ENCODE data around the gene PTPRM.

The PTPRM gene

DNA sequence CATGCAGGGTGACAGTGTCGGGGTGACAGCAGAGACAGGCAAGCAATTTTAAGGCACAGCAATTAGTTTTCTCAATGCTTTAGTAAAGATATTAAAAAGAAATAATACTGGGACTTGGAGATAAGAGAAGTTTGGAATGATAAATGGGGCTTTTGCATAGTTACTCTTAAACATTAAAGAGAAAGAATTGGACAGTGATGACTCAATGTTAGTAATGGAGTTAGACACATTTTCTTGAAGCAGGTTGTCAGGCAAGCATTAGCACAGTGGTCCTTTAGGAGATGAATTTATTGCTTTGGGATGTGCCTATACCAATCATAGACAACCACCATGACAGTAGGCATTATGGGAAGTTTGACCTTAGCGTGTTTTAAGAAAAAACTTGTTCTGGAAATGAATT, 813.8 kb downstream of the PTPRM start:
- no peaks in the 10 kb centered on the region for H3K27me3 Mint-ChIP-seq
- no peaks in the 10 kb centered on the region for H3K4me1 Mint-ChIP-seq
- no peak overlapping the region for H3K4me3 Mint-ChIP-seq
- H3K9me3 Mint-ChIP-seq: no peaks in the 10 kb centered on the region
- ATAC-seq (no peak), DNase-seq (no peak)
- no peak overlapping the region for H3K27ac Mint-ChIP-seq

DNA sequence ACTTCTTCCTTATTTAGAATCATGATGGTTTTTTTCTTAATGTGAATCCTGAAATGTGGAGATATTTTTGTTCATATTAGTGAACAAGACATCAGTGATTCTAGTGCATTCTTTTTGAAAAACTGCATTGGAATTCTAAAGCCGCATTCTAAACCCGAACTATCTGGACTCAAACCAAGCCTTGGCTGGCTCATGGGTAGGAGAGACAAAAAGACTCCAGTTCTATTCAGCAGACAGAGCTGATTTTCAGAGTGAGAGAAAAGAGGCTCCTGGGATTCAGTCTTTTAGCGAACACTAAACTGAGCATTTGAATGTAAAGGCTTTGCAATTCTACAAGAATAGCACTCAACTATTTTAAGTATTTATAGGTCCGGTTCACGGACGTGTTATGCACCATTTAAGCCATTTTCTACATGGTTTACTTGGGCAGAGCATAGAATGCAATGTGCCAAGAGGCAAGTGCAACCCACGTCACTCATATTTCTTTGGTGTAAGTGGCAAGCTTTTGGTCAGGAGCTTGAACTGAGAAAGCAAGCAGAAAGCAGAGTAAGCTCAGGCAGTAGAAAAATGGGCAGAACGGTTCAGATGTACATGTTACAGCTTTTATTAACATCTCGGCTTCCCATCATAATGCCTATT, 814.8 kb downstream of the PTPRM start:
- no peak overlapping the region for H3K27ac Mint-ChIP-seq
- no peak for ATAC-seq
- H3K4me3 Mint-ChIP-seq: no peak overlapping the region
- no peaks in the 10 kb centered on the region for H3K27me3 Mint-ChIP-seq
- no peaks in the 10 kb centered on the region for H3K9me3 Mint-ChIP-seq
- no peak for DNase-seq
- H3K4me1 Mint-ChIP-seq: no peaks in the 10 kb centered on the region

DNA sequence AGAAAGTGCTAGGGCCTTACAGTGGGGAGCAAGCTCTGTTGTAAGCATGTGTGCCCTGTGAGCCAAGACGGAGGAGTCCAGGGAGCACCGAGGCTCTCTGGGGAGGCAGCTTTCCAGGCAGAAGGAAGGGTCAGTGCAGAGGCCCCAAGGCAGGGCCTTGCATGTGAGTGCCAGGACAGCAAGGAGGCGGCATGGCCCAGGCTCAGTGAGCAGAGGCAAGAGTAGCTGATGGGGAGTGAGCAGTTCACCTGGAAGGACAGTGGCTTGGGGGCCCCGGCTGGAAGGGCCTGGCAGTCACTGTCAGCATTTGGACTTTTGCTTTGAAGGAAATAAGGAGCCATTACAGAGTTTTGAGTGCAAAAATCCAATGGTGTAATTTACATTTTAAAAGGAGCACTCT, 818.3 kb downstream of the PTPRM start:
- Mint-ChIP-seq H3K9me3 (no peaks in the 10 kb centered on the region), H3K4me1 (no peaks in the 10 kb centered on the region), H3K27me3 (no peaks in the 10 kb centered on the region), H3K4me3 (no peak overlapping the region), H3K27ac (peak overlapping the region in 1 of 2 donors; percentile 35)
- DNase-seq (no peak), ATAC-seq (no peak)

DNA sequence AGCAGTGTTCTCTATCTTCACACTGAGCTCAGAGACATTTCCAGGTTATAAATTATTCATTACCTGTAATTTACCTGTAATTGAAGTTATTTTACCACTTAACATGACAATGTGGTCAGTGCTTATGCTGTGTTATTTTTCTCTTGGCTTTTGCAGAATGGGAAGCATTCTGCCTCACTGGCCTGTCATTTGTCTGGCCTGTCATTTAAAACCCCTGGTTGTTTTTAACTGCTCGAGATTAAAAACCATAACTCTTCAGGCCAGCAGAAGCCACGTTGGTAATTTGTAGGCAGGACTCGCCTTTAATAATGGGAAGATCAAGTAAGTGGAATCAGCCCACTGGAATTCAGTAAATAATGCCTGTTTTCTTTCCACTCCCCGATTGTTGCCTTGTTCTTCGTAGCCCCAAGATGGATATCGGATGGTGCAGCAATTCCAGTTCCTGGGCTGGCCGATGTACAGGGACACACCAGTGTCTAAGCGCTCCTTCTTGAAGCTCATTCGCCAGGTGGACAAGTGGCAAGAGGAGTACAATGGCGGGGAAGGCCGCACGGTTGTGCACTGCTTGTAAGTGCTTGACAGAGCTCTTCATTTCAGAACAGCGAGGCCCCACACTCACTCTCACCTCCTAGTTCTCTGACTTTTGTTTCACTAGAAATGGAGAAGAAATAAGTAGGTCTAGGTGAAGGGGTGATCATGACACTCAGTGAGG, 819.7 kb downstream of the PTPRM start:
- Mint-ChIP-seq H3K4me1 (no peaks in the 10 kb centered on the region), H3K4me3 (no peak overlapping the region), H3K9me3 (no peaks in the 10 kb centered on the region), H3K27me3 (no peaks in the 10 kb centered on the region), H3K27ac (no peak overlapping the region)
- DNase-seq (no peak), ATAC-seq (no peak)

DNA sequence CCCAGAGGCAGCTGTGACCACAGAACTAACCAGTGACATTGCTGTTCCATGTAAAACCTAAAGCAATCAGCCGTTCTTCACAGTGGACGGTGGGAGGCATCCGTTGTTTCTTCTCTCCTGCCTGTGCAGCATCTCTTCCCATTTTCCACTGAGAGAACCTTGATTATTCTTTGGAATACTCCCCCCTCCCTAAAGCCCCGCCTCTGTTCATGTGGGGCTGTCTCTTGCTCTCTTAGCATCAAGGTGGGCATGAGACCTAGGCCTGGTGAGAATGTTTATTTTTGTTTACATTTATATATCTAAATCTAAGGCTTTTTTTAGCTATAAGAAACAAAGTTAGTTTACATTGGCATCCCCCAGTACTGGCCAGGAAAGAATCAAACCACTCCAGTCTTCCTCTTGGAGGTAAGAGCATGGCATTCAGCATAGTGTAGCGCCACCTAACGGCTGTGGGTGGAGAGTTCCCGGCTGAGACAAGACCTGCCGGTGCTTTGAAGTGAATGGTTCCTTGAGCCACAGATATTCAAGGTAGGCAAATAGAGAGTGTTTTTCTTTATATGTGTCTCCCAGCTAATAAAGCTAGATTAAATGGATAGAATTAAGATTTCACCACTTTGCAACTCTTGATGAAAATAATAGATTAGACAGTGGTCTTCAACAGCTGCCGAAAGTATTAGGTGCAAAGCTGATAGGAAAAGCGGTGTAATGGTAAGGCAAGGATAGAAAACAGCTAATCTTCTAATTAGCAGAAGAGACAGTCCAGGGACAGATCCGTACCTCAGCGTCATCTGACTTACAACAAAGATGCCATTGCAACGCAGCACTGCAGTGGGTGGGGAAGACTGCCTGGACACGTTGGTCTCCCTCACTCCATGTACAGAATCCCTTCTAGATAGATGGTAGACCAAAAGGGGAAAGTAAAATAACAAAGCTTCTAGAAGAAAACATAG, 822.5 kb downstream of the PTPRM start:
- no peak for ATAC-seq
- Mint-ChIP-seq H3K4me1 (no peaks in the 10 kb centered on the region), H3K4me3 (no peak overlapping the region)

DNA sequence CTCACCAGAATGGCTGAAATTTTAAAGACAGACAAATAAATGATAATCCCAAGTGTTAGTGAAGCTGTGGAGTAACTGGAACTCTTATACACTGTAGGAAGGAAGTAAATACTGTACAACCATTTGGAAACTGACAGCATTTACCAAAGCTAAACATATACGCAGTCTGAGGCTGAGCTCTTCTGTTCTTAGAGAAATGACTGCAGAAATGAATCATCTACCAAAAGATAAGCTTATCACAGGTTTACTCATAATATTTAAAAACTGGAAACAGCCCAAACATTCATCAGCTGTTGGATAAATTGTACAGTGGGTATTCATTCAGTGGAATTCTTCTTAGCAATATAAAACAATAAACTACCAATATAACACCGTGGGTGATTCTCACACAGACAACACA, 824.0 kb downstream of the PTPRM start:
- ATAC-seq: no peak
- Mint-ChIP-seq H3K27me3 (no peaks in the 10 kb centered on the region), H3K4me1 (no peaks in the 10 kb centered on the region), H3K9me3 (no peaks in the 10 kb centered on the region), H3K4me3 (no peak overlapping the region), H3K27ac (no peak overlapping the region)
- DNase-seq: no peak

More for the DNA sequence above, 822.5 kb downstream of the PTPRM start:
- Mint-ChIP-seq H3K9me3 (no peaks in the 10 kb centered on the region), H3K27ac (no peak overlapping the region), H3K27me3 (no peaks in the 10 kb centered on the region)
- DNase-seq: peak; percentile 15 to 21

DNA sequence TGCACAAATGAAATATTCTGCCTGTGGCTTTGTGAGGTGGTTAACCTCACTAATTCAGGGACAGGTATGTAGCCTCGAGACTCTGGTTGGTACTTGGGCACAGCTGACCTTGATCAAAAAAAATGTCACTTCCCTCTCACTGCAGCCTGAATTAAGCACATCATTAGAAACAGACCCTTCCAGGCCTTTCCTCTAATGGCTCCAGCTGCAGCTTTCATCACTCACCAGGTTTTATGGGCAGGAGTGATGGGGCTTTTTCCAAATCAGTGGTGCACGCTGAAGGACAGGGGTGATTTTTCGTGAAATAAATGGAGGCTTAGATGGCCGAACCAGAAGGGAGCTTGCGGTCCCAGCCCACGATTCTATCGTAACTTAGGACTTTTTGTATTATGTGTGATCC, 829.1 kb downstream of the PTPRM start:
- Mint-ChIP-seq H3K27ac (no peak overlapping the region), H3K4me1 (no peaks in the 10 kb centered on the region), H3K9me3 (no peaks in the 10 kb centered on the region), H3K4me3 (no peak overlapping the region), H3K27me3 (no peaks in the 10 kb centered on the region)
- ATAC-seq (no peak), DNase-seq (no peak)

DNA sequence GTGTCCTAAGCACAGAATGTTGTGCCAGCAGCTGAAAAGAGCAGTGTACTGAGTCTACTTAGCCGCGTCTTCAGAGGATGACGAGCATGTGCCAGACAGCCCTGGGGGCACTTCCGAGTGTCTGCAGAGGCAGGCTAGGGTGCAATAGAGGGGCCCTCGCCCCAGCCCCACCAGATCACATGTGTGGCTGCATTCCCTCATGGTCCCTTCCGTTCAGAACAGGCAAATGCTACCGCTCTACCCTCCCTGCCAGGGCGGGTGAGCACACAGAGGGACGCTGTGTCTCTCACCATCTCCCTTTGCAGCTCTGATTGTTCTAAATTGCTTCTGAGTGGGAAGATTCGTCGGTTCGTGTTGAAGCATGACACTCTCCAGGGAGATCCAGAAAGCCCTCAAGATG, 829.9 kb downstream of the PTPRM start:
- Mint-ChIP-seq H3K4me1 (no peaks in the 10 kb centered on the region), H3K27me3 (no peaks in the 10 kb centered on the region), H3K4me3 (no peak overlapping the region), H3K9me3 (no peaks in the 10 kb centered on the region), H3K27ac (no peak overlapping the region)
- ATAC-seq (no peak), DNase-seq (no peak)

DNA sequence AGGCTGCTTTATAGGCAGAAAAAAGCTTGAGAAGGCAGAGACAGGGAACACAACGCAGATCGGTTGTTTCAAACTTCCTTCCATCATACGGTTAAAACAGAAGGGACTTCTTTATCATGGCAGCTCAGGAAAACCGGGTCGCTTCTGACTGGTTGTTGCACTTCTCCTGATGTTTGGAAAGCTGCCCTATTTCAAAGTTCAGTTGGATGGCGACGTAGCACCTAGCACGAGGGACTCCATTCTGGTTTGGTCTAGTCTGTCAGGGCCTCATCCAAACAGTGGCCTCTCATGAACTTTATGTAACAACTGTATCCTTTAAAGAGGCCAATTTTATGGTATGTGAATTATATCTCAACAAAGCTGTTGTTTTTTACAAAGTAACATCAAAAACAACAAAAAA, 832.0 kb downstream of the PTPRM start:
- no peaks in the 10 kb centered on the region for H3K9me3 Mint-ChIP-seq
- H3K27me3 Mint-ChIP-seq: no peaks in the 10 kb centered on the region
- ATAC-seq (no peak), DNase-seq (no peak)
- no peak overlapping the region for H3K27ac Mint-ChIP-seq
- no peaks in the 10 kb centered on the region for H3K4me1 Mint-ChIP-seq
- no peak overlapping the region for H3K4me3 Mint-ChIP-seq

DNA sequence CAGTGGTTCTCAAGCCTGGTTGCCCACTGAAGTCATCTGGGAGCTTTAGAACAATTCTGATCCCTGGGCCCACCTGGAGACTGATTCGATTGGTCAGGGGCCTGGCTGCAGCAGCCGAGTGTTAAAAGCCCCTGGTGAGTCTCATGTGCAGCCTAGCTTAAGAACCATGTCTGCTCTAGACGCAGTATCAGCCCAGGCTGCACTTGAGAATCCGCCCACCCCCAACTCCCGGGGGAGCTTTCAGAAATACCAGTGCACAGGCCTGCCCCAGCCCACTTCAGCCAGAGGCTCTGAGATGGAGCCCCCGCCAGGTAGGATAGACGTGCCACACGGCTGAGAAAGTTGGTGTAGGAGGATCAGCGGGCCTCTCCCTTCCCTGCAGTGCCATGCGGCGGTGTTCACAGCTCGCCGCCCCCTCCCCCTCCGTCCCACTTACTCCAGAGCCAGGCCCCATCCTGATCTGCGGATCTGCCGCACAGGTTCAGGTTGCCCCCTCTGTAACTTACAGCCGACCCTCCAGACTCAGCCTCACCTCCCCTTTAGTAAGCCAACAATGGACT, 833.2 kb downstream of the PTPRM start:
- no peaks in the 10 kb centered on the region for H3K27me3 Mint-ChIP-seq
- ATAC-seq: peak; percentile 21
- no peaks in the 10 kb centered on the region for H3K4me1 Mint-ChIP-seq
- no peak overlapping the region for H3K4me3 Mint-ChIP-seq
- no peaks in the 10 kb centered on the region for H3K9me3 Mint-ChIP-seq
- no peak overlapping the region for H3K27ac Mint-ChIP-seq
- no peak for DNase-seq

DNA sequence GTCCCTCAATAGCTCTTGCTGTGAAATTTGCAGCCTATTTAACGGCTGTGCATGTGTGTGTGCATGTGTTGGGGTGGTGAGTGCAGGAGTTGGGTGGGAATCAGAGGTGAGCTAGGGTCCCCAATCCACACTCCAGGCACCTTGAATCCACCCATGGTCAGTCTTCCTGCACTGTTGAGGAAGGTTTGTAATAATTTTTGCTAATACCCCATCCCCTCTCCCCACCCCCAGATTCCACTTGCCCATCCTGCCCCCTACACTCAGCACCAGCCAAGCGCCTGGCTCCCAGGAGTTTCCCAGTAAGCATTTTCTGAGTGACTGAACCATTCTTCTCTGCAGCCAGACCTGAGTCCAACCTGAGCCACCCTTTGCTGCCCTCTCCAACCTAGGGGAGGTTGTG, 833.7 kb downstream of the PTPRM start:
- H3K4me3 Mint-ChIP-seq: no peak overlapping the region
- no peaks in the 10 kb centered on the region for H3K9me3 Mint-ChIP-seq
- H3K27ac Mint-ChIP-seq: no peak overlapping the region

DNA sequence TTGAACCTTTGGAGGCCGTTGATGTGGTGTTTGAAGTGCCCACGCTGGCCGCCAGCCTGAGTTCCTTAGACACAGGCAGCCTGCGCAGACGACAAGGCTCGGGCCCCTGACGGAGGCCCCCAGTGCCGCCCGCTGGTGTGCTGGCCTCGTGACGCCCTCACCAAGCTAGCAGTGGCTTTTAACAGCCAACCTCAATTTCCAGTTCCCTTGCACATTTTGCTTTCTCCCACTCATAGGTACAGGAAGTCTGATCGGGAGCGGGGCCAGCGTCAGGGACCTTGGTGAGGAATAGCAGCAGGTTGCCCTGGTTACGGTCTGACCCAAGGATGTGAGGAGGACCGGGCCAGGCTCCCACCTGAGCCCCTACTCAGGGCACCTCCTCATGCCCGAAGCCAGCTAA, 834.5 kb downstream of the PTPRM start:
- no peak for DNase-seq
- Mint-ChIP-seq H3K4me3 (no peak overlapping the region), H3K4me1 (no peaks in the 10 kb centered on the region), H3K9me3 (no peaks in the 10 kb centered on the region), H3K27ac (no peak overlapping the region), H3K27me3 (no peaks in the 10 kb centered on the region)
- ATAC-seq: no peak

More for the DNA sequence above, 833.7 kb downstream of the PTPRM start:
- Mint-ChIP-seq H3K27me3 (no peaks in the 10 kb centered on the region), H3K4me1 (no peaks in the 10 kb centered on the region)
- no peak for ATAC-seq
- DNase-seq: no peak

DNA sequence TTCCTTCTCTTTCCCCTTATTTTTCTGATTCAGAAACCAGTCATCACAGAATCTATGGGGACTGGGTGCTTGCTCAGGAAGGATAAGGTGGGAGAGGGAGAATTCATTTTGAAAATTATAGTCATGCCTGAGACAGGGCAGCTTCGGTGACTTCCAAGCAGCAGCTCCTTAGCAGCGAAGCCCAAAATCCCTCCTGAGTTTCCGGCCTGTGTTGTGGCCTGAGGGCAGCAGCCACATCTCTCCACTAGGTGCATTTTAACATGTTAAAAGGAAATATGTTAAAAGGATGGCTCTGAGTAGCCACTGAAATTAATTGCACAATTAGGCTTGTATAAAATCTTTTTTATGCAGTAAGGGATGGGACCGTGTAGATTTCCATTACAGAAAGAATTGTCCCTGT, 835.1 kb downstream of the PTPRM start:
- Mint-ChIP-seq H3K27me3 (no peaks in the 10 kb centered on the region), H3K27ac (no peak overlapping the region), H3K4me1 (no peaks in the 10 kb centered on the region), H3K4me3 (no peak overlapping the region), H3K9me3 (no peaks in the 10 kb centered on the region)
- ATAC-seq (no peak), DNase-seq (no peak)

DNA sequence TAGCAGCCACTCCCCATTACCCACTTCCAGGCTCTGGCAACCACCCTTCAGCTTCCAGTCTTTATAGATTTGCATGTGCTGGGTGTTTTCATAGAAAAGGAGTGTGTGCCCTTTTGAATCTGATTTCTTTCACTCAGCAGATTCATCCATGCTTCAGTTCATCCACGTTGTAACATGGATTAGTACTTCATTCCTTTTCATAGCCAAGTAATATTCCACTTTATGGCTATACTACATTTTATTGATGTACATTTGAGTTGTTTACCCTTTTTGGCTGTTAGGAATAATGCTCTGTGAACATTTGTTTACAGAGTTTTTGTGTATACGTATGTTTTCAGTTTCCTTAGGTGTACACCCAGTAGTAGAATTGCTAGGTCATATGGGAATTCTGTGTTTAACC, 836.6 kb downstream of the PTPRM start:
- Mint-ChIP-seq H3K4me1 (no peaks in the 10 kb centered on the region), H3K27me3 (no peaks in the 10 kb centered on the region), H3K9me3 (no peaks in the 10 kb centered on the region), H3K27ac (peak overlapping the region in 1 of 2 donors; percentile 76), H3K4me3 (no peak overlapping the region)
- ATAC-seq (no peak), DNase-seq (no peak)

DNA sequence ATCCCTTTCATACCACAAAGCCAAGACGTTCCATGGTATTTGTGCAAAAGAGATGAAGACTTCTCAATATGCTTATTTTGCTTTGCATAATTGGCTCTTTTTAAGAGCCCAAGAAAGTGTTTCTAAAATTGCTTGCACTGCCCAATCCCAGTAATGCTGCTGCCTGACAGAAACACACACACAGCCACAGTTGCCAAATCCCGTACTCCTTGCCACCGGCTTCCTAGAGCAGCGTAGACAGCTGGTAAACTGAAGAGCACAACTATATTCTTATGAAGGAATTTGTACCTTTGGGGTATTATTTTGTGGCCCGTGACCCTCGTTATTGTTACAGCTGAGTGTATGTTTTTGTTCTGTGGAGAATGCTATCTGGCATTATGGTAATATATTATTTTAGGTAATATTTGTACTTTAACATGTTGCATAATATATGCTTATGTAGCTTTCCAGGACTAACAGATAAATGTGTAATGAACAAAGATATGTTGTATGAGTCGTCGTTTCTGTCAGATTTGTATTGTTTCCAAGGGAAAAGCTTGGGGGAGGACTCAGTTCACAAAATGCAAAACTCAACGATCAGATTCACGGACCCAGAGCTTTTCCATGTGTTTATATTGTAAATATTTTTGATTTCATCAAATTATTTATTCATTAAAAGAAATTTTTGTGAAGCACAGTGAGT, 839.2 kb downstream of the PTPRM start:
- no peak for DNase-seq
- H3K27ac Mint-ChIP-seq: no peak overlapping the region
- no peaks in the 10 kb centered on the region for H3K4me1 Mint-ChIP-seq

More for the DNA sequence above, 839.2 kb downstream of the PTPRM start:
- Mint-ChIP-seq H3K4me3 (no peak overlapping the region), H3K27me3 (no peaks in the 10 kb centered on the region), H3K9me3 (peaks cover 9 to 11% of the 10 kb centered on the region in 2 donors)
- ATAC-seq: no peak

Measured in stimulated activated naive CD8-positive, alpha-beta T cell treated with anti-CD3 and anti-CD28 coated beads, Interleukin-15, amount 100 ng/mL, for 72 hours (primary cell).